Peyer's patch (tissue), 4 donors: ENCODE measurements around the gene MAP2K5. TPM values are rescaled to one million over a fixed set of nuclear protein-coding genes. Genes with fewer than 3 reads are reported as not detected.

Experiments
- DNase-seq, 3 donors: peaks; one replicate each; pipeline ENCODE4 v3.0.0-alpha.2; 2017 to 2019
- H3K27ac ChIP-seq, 4 donors: fragments of 200-600 bp; sonication (generic); one replicate each; pipeline ENCODE4 v1.5.1; 2016 to 2019
- H3K27me3 ChIP-seq, 2 donors: fragments of 200-600 bp; sonication (generic); one replicate each; pipeline ENCODE4 v1.5.1; 2019
- H3K36me3 ChIP-seq, 3 donors: fragments of 200-600 bp; sonication (generic); one replicate each; pipeline ENCODE4 v1.5.1; 2016 to 2019
- H3K4me1 ChIP-seq, 4 donors: fragments of 200-600 bp; sonication (generic); one replicate each; pipeline ENCODE4 v1.5.1; 2016 to 2019
- H3K4me3 ChIP-seq, 4 donors: fragments of 200-600 bp; sonication (generic); 1 replicate in 3 of 4; 2 replicates in 1 of 4; pipeline ENCODE4 v1.5.1; 2016 to 2019; ENCODE audit warnings: mild to moderate bottlenecking in 1 of 4
- H3K9me3 ChIP-seq, 4 donors: fragments of 200-600 bp; sonication (generic); one replicate each; pipeline ENCODE4 v1.5.1; 2016 to 2019; ENCODE audit warnings: mild to moderate bottlenecking in 1 of 4
- POLR2A ChIP-seq, 2 donors: fragments of 450-650 bp; IDR thresholded peaks; one replicate each; pipeline ENCODE4 v1.5.1; 2017; ENCODE audit warnings: antibody characterized with exemption in 2 of 2, mild to moderate bottlenecking in 2 of 2, moderate library complexity in 2 of 2
- total RNA-seq, 4 donors: library from RNA; depleted of rRNA; stranded (reverse); fragments of >200 nt; gene quantifications; one replicate each; pipeline ENCODE4 v1.1.0, GENCODE V29; 2016
- TF ChIP-seq, protein P1 (sequence below), 6 experiments: fragments of 450-650 bp in 4 of 6; fragments of 200-600 bp in 2 of 6; sonication (generic) in 1 of 6; IDR thresholded peaks; one replicate each; pipeline ENCODE4 v1.5.1; 2017 to 2019; ENCODE audit warnings: antibody characterized with exemption in 6 of 6, mild to moderate bottlenecking in 3 of 6, moderate library complexity in 1 of 6

MAP2K5 gene
- total RNA-seq, 4 donors from 2014 or later, result 14.0 to 50.3 (median 21.2) TPM

- Histone ChIP-seq H3K27me3 (no peaks in the 10 kb centered on the region), H3K27ac (peak overlapping the region in 2 of 4 donors; percentile 17 to 48), H3K4me3 (no peak overlapping the region), H3K36me3 (peaks cover 0 to 13% (median 0%) of the 10 kb centered on the region in 3 donors), H3K9me3 (no peaks in the 10 kb centered on the region), H3K4me1 (peaks cover 0 to 38% (median 1%) of the 10 kb centered on the region in 4 donors)
- TF ChIP-seq, protein P1, sequence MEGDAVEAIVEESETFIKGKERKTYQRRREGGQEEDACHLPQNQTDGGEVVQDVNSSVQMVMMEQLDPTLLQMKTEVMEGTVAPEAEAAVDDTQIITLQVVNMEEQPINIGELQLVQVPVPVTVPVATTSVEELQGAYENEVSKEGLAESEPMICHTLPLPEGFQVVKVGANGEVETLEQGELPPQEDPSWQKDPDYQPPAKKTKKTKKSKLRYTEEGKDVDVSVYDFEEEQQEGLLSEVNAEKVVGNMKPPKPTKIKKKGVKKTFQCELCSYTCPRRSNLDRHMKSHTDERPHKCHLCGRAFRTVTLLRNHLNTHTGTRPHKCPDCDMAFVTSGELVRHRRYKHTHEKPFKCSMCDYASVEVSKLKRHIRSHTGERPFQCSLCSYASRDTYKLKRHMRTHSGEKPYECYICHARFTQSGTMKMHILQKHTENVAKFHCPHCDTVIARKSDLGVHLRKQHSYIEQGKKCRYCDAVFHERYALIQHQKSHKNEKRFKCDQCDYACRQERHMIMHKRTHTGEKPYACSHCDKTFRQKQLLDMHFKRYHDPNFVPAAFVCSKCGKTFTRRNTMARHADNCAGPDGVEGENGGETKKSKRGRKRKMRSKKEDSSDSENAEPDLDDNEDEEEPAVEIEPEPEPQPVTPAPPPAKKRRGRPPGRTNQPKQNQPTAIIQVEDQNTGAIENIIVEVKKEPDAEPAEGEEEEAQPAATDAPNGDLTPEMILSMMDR (IDR thresholded peaks at IDR 0.05), result no peak
- no peak for TF ChIP-seq POLR2A (IDR thresholded peaks at IDR 0.05)
- DNase-seq, result no peak
Measured at GRCh38 chr15:67548236-67548852, 5.8 kb downstream of the MAP2K5 start.

- Histone ChIP-seq H3K27me3 (no peaks in the 10 kb centered on the region), H3K4me1 (peaks cover 0 to 31% (median 0%) of the 10 kb centered on the region in 4 donors), H3K9me3 (no peaks in the 10 kb centered on the region), H3K36me3 (peaks cover 0 to 13% (median 0%) of the 10 kb centered on the region in 3 donors), H3K4me3 (no peak overlapping the region), H3K27ac (peak overlapping the region in 1 of 4 donors; percentile 48)
- TF ChIP-seq, protein P1 (IDR thresholded peaks at IDR 0.05), result no peak
- TF ChIP-seq POLR2A (IDR thresholded peaks at IDR 0.05), result no peak
- no peak for DNase-seq
Measured at GRCh38 chr15:67548862-67549651, 6.6 kb downstream of the MAP2K5 start.

- Histone ChIP-seq H3K27ac (no peak overlapping the region), H3K36me3 (peaks cover 0 to 13% (median 0%) of the 10 kb centered on the region in 3 donors), H3K4me1 (peaks cover 0 to 30% (median 0%) of the 10 kb centered on the region in 4 donors), H3K27me3 (no peaks in the 10 kb centered on the region), H3K4me3 (no peak overlapping the region), H3K9me3 (no peaks in the 10 kb centered on the region)
- no peak for DNase-seq
- TF ChIP-seq POLR2A (IDR thresholded peaks at IDR 0.05), result no peak
- TF ChIP-seq, protein P1 (IDR thresholded peaks at IDR 0.05), result no peak
Measured at GRCh38 chr15:67549736-67550135, 7.2 kb downstream of the MAP2K5 start.

- no peak overlapping the region for H3K4me3 ChIP-seq
- H3K4me1 ChIP-seq, result peaks cover 0 to 30% (median 0%) of the 10 kb centered on the region in 4 donors
- no peaks in the 10 kb centered on the region for H3K9me3 ChIP-seq
- no peaks in the 10 kb centered on the region for H3K27me3 ChIP-seq
- H3K27ac ChIP-seq, result peak overlapping the region in 1 of 4 donors; percentile 14
- DNase-seq, result peak in 1 of 3 donors; percentile 52
- H3K36me3 ChIP-seq, result peaks cover 0 to 13% (median 0%) of the 10 kb centered on the region in 3 donors
- TF ChIP-seq, protein P1 (IDR thresholded peaks at IDR 0.05), result no peak
- no peak for TF ChIP-seq POLR2A (IDR thresholded peaks at IDR 0.05)
Measured at GRCh38 chr15:67550522-67550921, 8.0 kb downstream of the MAP2K5 start.

DNA sequence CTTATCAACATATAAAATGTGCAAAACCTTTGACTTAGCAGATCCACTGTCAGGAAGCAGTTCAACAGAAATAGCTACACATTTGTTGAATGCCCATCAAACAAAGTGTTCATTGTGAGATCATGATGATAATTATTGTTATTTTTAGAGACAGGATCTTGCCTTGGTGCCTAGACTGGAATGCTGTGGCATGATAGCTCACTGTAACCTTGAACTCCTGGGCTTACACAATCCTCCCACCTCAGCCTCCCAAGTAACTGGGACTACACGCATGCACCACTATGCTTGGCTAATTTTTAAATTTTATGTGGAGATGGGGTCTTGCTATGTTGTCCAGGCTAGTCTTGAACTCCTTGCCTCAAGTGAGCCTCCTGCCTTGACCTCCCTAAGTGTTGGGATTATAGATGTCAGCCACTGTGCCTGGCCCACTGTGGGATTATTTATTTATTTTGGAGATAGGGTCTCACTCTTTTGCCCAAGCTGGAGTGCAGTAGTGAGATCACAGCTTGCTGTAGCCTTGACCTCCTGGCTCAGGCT lies 8.8 kb downstream of the MAP2K5 start:
- Histone ChIP-seq H3K27ac (no peak overlapping the region), H3K9me3 (no peaks in the 10 kb centered on the region), H3K4me1 (peaks cover 0 to 30% (median 0%) of the 10 kb centered on the region in 4 donors), H3K36me3 (peaks cover 0 to 13% (median 0%) of the 10 kb centered on the region in 3 donors), H3K4me3 (no peak overlapping the region), H3K27me3 (no peaks in the 10 kb centered on the region)
- TF ChIP-seq, protein P1 (IDR thresholded peaks at IDR 0.05), result no peak
- no peak for TF ChIP-seq POLR2A (IDR thresholded peaks at IDR 0.05)
- no peak for DNase-seq
